ENCODE data around the gene PPP2R1B. TPM values are rescaled to one million over a fixed set of nuclear protein-coding genes. Genes with fewer than 3 reads are reported as not detected.

Gene PPP2R1B
- total RNA-seq (2021) = 72.2 and 80.0 TPM in 2 replicates
- percentile 85 among the genes with signal in this experiment for Bru-seq, nascent RNA
- BruChase-seq, experiment 1, labeled RNA remaining after a 2-hour chase = percentile 92 among the genes with signal in this experiment
- BruChase-seq, experiment 2, labeled RNA remaining after a 6-hour chase = percentile 95 among the genes with signal in this experiment
- long read RNA-seq, full-length matches to known transcripts = 227 of 246 reads
- long read RNA-seq, partial matches to known transcripts = 6 of 246 reads
- long read RNA-seq, other reads (novel, unspliced or antisense) = 13 of 246 reads

- TSS peak; percentile 95 for BruUV-seq (replicated peaks)
- POLR2A ChIA-PET (ENCODE audit: low non-redundant PET) = interaction anchor here (0.5 to 0.6 kb wide), 3 partner anchors 10 to 1012 kb away, joined by 3 to 7 read pairs (median 5); no protein-coding TSS in a partner anchor
These were observed at the start of gene PPP2R1B for GRCh38 chr11:111765984-111766833. TSS of gene PPP2R1B (minus strand) at chr11:111766389. CDS start at chr11:111766361, 28 bp downstream.

GRCh38 chr11:111815489-111815888 is 49.3 kb upstream of the PPP2R1B start:
- intact Hi-C loops (cut with micrococcal nuclease; ENCODE audit: unreplicated experiment) = no loop called here
- H3K36me3 ChIP-seq (ENCODE audit: insufficient read depth, low read length, poor library complexity, severe bottlenecking) = no peaks in the 10 kb centered on the region
- no peak overlapping the region for H3K4me3 ChIP-seq (ENCODE audit: low read depth, low read length, poor library complexity, severe bottlenecking)
- ChIA-PET CTCF (interaction anchor here (0.6 kb wide), 1 partner anchor 214 kb away, joined by 4 read pairs; no protein-coding TSS in a partner anchor), POLR2A (ENCODE audit: low non-redundant PET) (no interaction called here)
- TF ChIP-seq CTCF (conservative IDR thresholded peaks at IDR 0.05; ENCODE audit: low read depth, low read length) (no peak), EZH2 (IDR thresholded peaks at IDR 0.05; ENCODE audit: borderline replicate concordance, low read depth, low read length, poor library complexity, severe bottlenecking) (no peak)
- H3K9me3 ChIP-seq (ENCODE audit: low read depth, low read length, poor library complexity, severe bottlenecking) = no peaks in the 10 kb centered on the region
- no peak for DNase-seq (ENCODE audit: low spot score)
- H3K27me3 ChIP-seq (replicated peaks; ENCODE audit: insufficient read depth, low read depth, low read length, poor library complexity) = no peaks in the 10 kb centered on the region
- BruUV-seq (replicated peaks) = no TSS peak
- peaks cover 43% of the 10 kb centered on the region for H3K4me1 ChIP-seq (ENCODE audit: insufficient read depth, low read length, poor library complexity, severe bottlenecking)
- H3K27ac ChIP-seq (ENCODE audit: low read depth, low read length, poor library complexity, severe bottlenecking) = peak overlapping the region; percentile 74

More at GRCh38 chr11:111765984-111766833, at the start of gene PPP2R1B:
- peaks cover 8% of the 10 kb centered on the region for H3K4me1 ChIP-seq (ENCODE audit: insufficient read depth, low read length, poor library complexity, severe bottlenecking)
- H3K27me3 ChIP-seq (replicated peaks; ENCODE audit: insufficient read depth, low read depth, low read length, poor library complexity) = no peaks in the 10 kb centered on the region
- peak; percentile 89 for DNase-seq (ENCODE audit: low spot score)
- H3K27ac ChIP-seq (ENCODE audit: low read depth, low read length, poor library complexity, severe bottlenecking) = peak within 1 kb of the TSS; percentile 88
- CTCF ChIA-PET = interaction anchor here (0.5 to 2.4 kb wide), 5 partner anchors 11 to 311 kb away, joined by 3 to 10 read pairs (median 5); no protein-coding TSS in a partner anchor
- H3K4me3 ChIP-seq (ENCODE audit: low read depth, low read length, poor library complexity, severe bottlenecking) = peak within 1 kb of the TSS; percentile 89
- TF ChIP-seq EZH2 (IDR thresholded peaks at IDR 0.05; ENCODE audit: borderline replicate concordance, low read depth, low read length, poor library complexity, severe bottlenecking) (no peak), CTCF (conservative IDR thresholded peaks at IDR 0.05; ENCODE audit: low read depth, low read length) (no peak)
- peaks cover 27% of the 10 kb centered on the region for H3K36me3 ChIP-seq (ENCODE audit: insufficient read depth, low read length, poor library complexity, severe bottlenecking)
- intact Hi-C loops (cut with micrococcal nuclease; ENCODE audit: unreplicated experiment) = loop anchor here (2.0 to 5.0 kb wide), 2 partner anchors 76 to 163 kb away; partner anchors contain the start of gene SIK2
- H3K9me3 ChIP-seq (ENCODE audit: low read depth, low read length, poor library complexity, severe bottlenecking) = no peaks in the 10 kb centered on the region

GRCh38 chr11:111814557-111815320 is 48.5 kb upstream of the PPP2R1B start:
- Histone ChIP-seq H3K27ac (ENCODE audit: low read depth, low read length, poor library complexity, severe bottlenecking) (peak overlapping the region; percentile 74), H3K4me1 (ENCODE audit: insufficient read depth, low read length, poor library complexity, severe bottlenecking) (peaks cover 36% of the 10 kb centered on the region), H3K27me3 (replicated peaks; ENCODE audit: insufficient read depth, low read depth, low read length, poor library complexity) (no peaks in the 10 kb centered on the region), H3K36me3 (ENCODE audit: insufficient read depth, low read length, poor library complexity, severe bottlenecking) (no peaks in the 10 kb centered on the region), H3K4me3 (ENCODE audit: low read depth, low read length, poor library complexity, severe bottlenecking) (no peak overlapping the region), H3K9me3 (ENCODE audit: low read depth, low read length, poor library complexity, severe bottlenecking) (no peaks in the 10 kb centered on the region)
- peak; percentile 72 for DNase-seq (ENCODE audit: low spot score)
- BruUV-seq (replicated peaks) = no TSS peak
- intact Hi-C loops (cut with micrococcal nuclease; ENCODE audit: unreplicated experiment) = no loop called here
- ChIA-PET POLR2A (ENCODE audit: low non-redundant PET) (no interaction called here), CTCF (interaction anchor here (0.6 kb wide), 1 partner anchor 213 kb away, joined by 4 read pairs; no protein-coding TSS in a partner anchor)
- TF ChIP-seq CTCF (conservative IDR thresholded peaks at IDR 0.05; ENCODE audit: low read depth, low read length) (no peak), EZH2 (IDR thresholded peaks at IDR 0.05; ENCODE audit: borderline replicate concordance, low read depth, low read length, poor library complexity, severe bottlenecking) (no peak)

All from A673 (cell line).